Gastrocnemius medialis (tissue), 4 donors: ENCODE data around the gene PTPRN2. TPM values are rescaled to one million over a fixed set of nuclear protein-coding genes. Genes with fewer than 3 reads are reported as not detected.

Experiments used
- ATAC-seq, 2 donors: fragments of 150-250 bp; one replicate each; pipeline ENCODE4 v1.9.1; 2016
- DNase-seq, 2 donors: peaks; one replicate each; pipeline ENCODE4 v3.0.0-alpha.2; 2019
- H3K27ac ChIP-seq, 4 donors: fragments of 200-600 bp; sonication (generic); 1 replicate in 1 of 4; 2 replicates in 3 of 4; pipeline ENCODE4 v1.5.1; 2016 to 2018; ENCODE audit warnings: mild to moderate bottlenecking in 2 of 4, moderate library complexity in 1 of 4
- H3K27me3 ChIP-seq, 3 donors: fragments of 200-600 bp; sonication (generic) in 2 of 3; 1 replicate in 1 of 3; 2 replicates in 2 of 3; pipeline versions ENCODE4 v1.5.1 to v1.6.0; 2016 to 2019; ENCODE audit warnings: mild to moderate bottlenecking in 1 of 3, moderate library complexity in 1 of 3
- H3K36me3 ChIP-seq, 2 donors: fragments of 200-600 bp; sonication (generic) in 1 of 2; one replicate each; pipeline ENCODE4 v1.5.1; 2017 to 2018
- H3K4me1 ChIP-seq, 2 donors: fragments of 200-600 bp; sonication (generic) in 1 of 2; one replicate each; pipeline ENCODE4 v1.5.1; 2016 to 2017; ENCODE audit warnings: mild to moderate bottlenecking in 2 of 2
- H3K4me3 ChIP-seq, 4 donors: fragments of 200-600 bp; sonication (generic) in 3 of 4; 1 replicate in 1 of 4; 2 replicates in 3 of 4; pipeline ENCODE4 v1.5.1; 2016 to 2019; ENCODE audit warnings: mild to moderate bottlenecking in 2 of 4
- H3K9me3 ChIP-seq, 3 donors: fragments of 200-600 bp; sonication (generic) in 2 of 3; 1 replicate in 1 of 3; 2 replicates in 2 of 3; pipeline ENCODE4 v1.5.1; 2016 to 2019
- CTCF ChIP-seq, 5 experiments: fragments of 450-650 bp in 3 of 5; fragments of 200-600 bp in 2 of 5; sonication (generic) in 2 of 5; IDR thresholded peaks in 4 of 5; conservative IDR thresholded peaks in 1 of 5; 1 replicate in 4 of 5; 2 replicates in 1 of 5; pipeline ENCODE4 v1.5.1; 2016 to 2019; ENCODE audit warnings: antibody characterized with exemption in 5 of 5, mild to moderate bottlenecking in 3 of 5, moderate library complexity in 3 of 5
- POLR2A ChIP-seq, 2 donors: fragments of 450-650 bp; IDR thresholded peaks; one replicate each; pipeline ENCODE4 v1.6.1; 2017; ENCODE audit warnings: antibody characterized with exemption in 2 of 2, mild to moderate bottlenecking in 2 of 2, moderate library complexity in 2 of 2
- in situ Hi-C, 4 donors: fragments of 200-750 bp; cut with MboI; loops; one replicate each; pipeline versions ENCODE4 v1.15.0 to v1.8.0; 2017; ENCODE audit warnings: low sequenced_read_pairs in 4 of 4
- intact Hi-C: fragments of 100-400 bp; cut with DNase I; formaldehyde crosslinking; loops from one replicate; pipeline ENCODE4 v1.15.1; 2023; ENCODE audit warnings: low total_unique reads
- total RNA-seq, 4 donors: library from RNA; depleted of rRNA; stranded (reverse); fragments of >200 nt; gene quantifications; one replicate each; pipeline versions ENCODE4 v1.1.0 to v1.2.3, GENCODE V29; 2016

Gene PTPRN2
- total RNA-seq, 4 donors from 2014 or later: 0.66 to 0.85 (median 0.81) TPM

- Histone ChIP-seq H3K4me1 (no peaks in the 10 kb centered on the region), H3K4me3 (no peak overlapping the region), H3K27me3 (no peaks in the 10 kb centered on the region), H3K36me3 (no peaks in the 10 kb centered on the region), H3K27ac (no peak overlapping the region), H3K9me3 (no peaks in the 10 kb centered on the region)
- intact Hi-C loops: no loop called here
- DNase-seq: no peak
- no peak for ATAC-seq
- TF ChIP-seq CTCF (IDR thresholded peaks at IDR 0.05 in 4 of 5, conservative IDR thresholded peaks at IDR 0.05 in 1 of 5) (no peak), POLR2A (IDR thresholded peaks at IDR 0.05) (no peak)
- in situ Hi-C loops: no loop called here
Observed at GRCh38 chr7:157791261-157791660, 796.4 kb downstream of the PTPRN2 start.

GRCh38 chr7:157789942-157790341 lies 797.7 kb downstream of the PTPRN2 start:
- intact Hi-C loops: no loop called here
- Histone ChIP-seq H3K36me3 (no peaks in the 10 kb centered on the region), H3K27ac (no peak overlapping the region), H3K9me3 (no peaks in the 10 kb centered on the region), H3K4me3 (no peak overlapping the region), H3K27me3 (no peaks in the 10 kb centered on the region), H3K4me1 (no peaks in the 10 kb centered on the region)
- no peak for TF ChIP-seq CTCF (IDR thresholded peaks at IDR 0.05 in 4 of 5, conservative IDR thresholded peaks at IDR 0.05 in 1 of 5)
- TF ChIP-seq POLR2A (IDR thresholded peaks at IDR 0.05): no peak
- no peak for DNase-seq
- in situ Hi-C loops: no loop called here
- no peak for ATAC-seq

GRCh38 chr7:157789094-157789493 lies 798.5 kb downstream of the PTPRN2 start:
- no peak for DNase-seq
- in situ Hi-C loops: no loop called here
- intact Hi-C loops: no loop called here
- no peak for ATAC-seq
- H3K36me3 ChIP-seq: no peaks in the 10 kb centered on the region
- H3K27ac ChIP-seq: no peak overlapping the region
- TF ChIP-seq CTCF (IDR thresholded peaks at IDR 0.05 in 4 of 5, conservative IDR thresholded peaks at IDR 0.05 in 1 of 5) (no peak), POLR2A (IDR thresholded peaks at IDR 0.05) (no peak)
- H3K4me3 ChIP-seq: no peak overlapping the region
- no peaks in the 10 kb centered on the region for H3K4me1 ChIP-seq
- H3K9me3 ChIP-seq: no peaks in the 10 kb centered on the region
- H3K27me3 ChIP-seq: no peaks in the 10 kb centered on the region

GRCh38 chr7:157788573-157788972 lies 799.0 kb downstream of the PTPRN2 start:
- intact Hi-C loops (no loop called here), in situ Hi-C loops (no loop called here)
- H3K4me1 ChIP-seq: no peaks in the 10 kb centered on the region
- ATAC-seq (no peak), DNase-seq (no peak)
- H3K9me3 ChIP-seq: no peaks in the 10 kb centered on the region
- TF ChIP-seq CTCF (IDR thresholded peaks at IDR 0.05 in 4 of 5, conservative IDR thresholded peaks at IDR 0.05 in 1 of 5) (no peak), POLR2A (IDR thresholded peaks at IDR 0.05) (no peak)
- H3K27ac ChIP-seq: no peak overlapping the region
- H3K4me3 ChIP-seq: no peak overlapping the region
- H3K36me3 ChIP-seq: no peaks in the 10 kb centered on the region
- H3K27me3 ChIP-seq: no peaks in the 10 kb centered on the region

- no peak for DNase-seq
- no peak overlapping the region for H3K27ac ChIP-seq
Observed at GRCh38 chr7:157787275-157787701, 800.3 kb downstream of the PTPRN2 start.

More at GRCh38 chr7:157787275-157787701, 800.3 kb downstream of the PTPRN2 start:
- H3K9me3 ChIP-seq: no peaks in the 10 kb centered on the region
- in situ Hi-C loops: no loop called here
- no peak overlapping the region for H3K4me3 ChIP-seq
- no peaks in the 10 kb centered on the region for H3K27me3 ChIP-seq
- H3K36me3 ChIP-seq: no peaks in the 10 kb centered on the region
- intact Hi-C loops: no loop called here
- TF ChIP-seq POLR2A (IDR thresholded peaks at IDR 0.05) (no peak), CTCF (IDR thresholded peaks at IDR 0.05 in 4 of 5, conservative IDR thresholded peaks at IDR 0.05 in 1 of 5) (no peak)
- no peak for ATAC-seq
- H3K4me1 ChIP-seq: no peaks in the 10 kb centered on the region
